Measurements from ENCODE around the gene PCDHGB5. TPM values are rescaled to one million over a fixed set of nuclear protein-coding genes. Genes with fewer than 3 reads are reported as not detected.

The PCDHGB5 gene
- polyA plus RNA-seq, 1 donor from 2014 or later = 0.17 TPM

- H4K20me1 ChIP-seq (ENCODE audit: insufficient read depth) = no peaks in the 10 kb centered on the region
Measured at GRCh38 chr5:141351591-141351990, 46.2 kb upstream of the PCDHGB5 start.

GRCh38 chr5:141354900-141355469, 42.8 kb upstream of the PCDHGB5 start, which contains the start of gene PCDHGA4:
Gene PCDHGA4 (plus strand): TSS chr5:141355021. CDS start chr5:141355108, 87 bp downstream.
- no peaks in the 10 kb centered on the region for H4K20me1 ChIP-seq (ENCODE audit: insufficient read depth)
- no peaks in the 10 kb centered on the region for H3K79me2 ChIP-seq (replicated peaks; ENCODE audit: insufficient read depth, low read length)
- H3K9me2 ChIP-seq (ENCODE audit: insufficient read depth, low read length) = no peaks in the 10 kb centered on the region
- no peaks in the 10 kb centered on the region for H3F3A ChIP-seq (ENCODE audit: insufficient read depth, low read length, poor library complexity, severe bottlenecking)
- no peak within 1 kb of the TSS for H3K9ac ChIP-seq (ENCODE audit: low read length)
- H3K27ac ChIP-seq (ENCODE audit: low read length) = no peak within 1 kb of the TSS
- no peak within 1 kb of the TSS for H3K4me2 ChIP-seq (ENCODE audit: low read length)
- H2AFZ ChIP-seq (ENCODE audit: low read depth, low read length) = no peak within 1 kb of the TSS
- peaks cover 33% of the 10 kb centered on the region for H3K9me3 ChIP-seq (ENCODE audit: low read length)
- H3K4me3 ChIP-seq (ENCODE audit: low read length) = no peak within 1 kb of the TSS
- H3K36me3 ChIP-seq (ENCODE audit: insufficient read depth, low read length) = no peaks in the 10 kb centered on the region
- no peaks in the 10 kb centered on the region for H3K27me3 ChIP-seq (ENCODE audit: insufficient read depth, low read depth, low read length)
- no peak for TF ChIP-seq REST (IDR thresholded peaks at IDR 0.05; ENCODE audit: borderline replicate concordance)
- TF ChIP-seq SMC3 (conservative IDR thresholded peaks at IDR 0.05; ENCODE audit: poor library complexity) = no peak
- TF ChIP-seq EZH2 (IDR thresholded peaks at IDR 0.05; ENCODE audit: borderline replicate concordance, insufficient read depth, low read length, poor library complexity, severe bottlenecking) = no peak
- TF ChIP-seq CTCF (IDR thresholded peaks at IDR 0.05; ENCODE audit: poor library complexity, severe bottlenecking) = no peak
- TF ChIP-seq TAF1 (IDR thresholded peaks at IDR 0.05; ENCODE audit: low read depth) = no peak
- TF ChIP-seq RAD21 (conservative IDR thresholded peaks at IDR 0.05) = no peak

More at GRCh38 chr5:141351591-141351990, 46.2 kb upstream of the PCDHGB5 start:
- Histone ChIP-seq H3F3A (ENCODE audit: insufficient read depth, low read length, poor library complexity, severe bottlenecking) (no peaks in the 10 kb centered on the region), H3K4me2 (ENCODE audit: low read length) (no peak overlapping the region), H3K27ac (ENCODE audit: low read length) (no peak overlapping the region), H3K9me3 (ENCODE audit: low read length) (peaks cover 21% of the 10 kb centered on the region), H3K4me3 (ENCODE audit: low read length) (no peak overlapping the region), H3K9me2 (ENCODE audit: insufficient read depth, low read length) (no peaks in the 10 kb centered on the region), H3K9ac (ENCODE audit: low read length) (no peak overlapping the region), H3K27me3 (ENCODE audit: insufficient read depth, low read depth, low read length) (no peaks in the 10 kb centered on the region), H2AFZ (ENCODE audit: low read depth, low read length) (no peak overlapping the region), H3K79me2 (replicated peaks; ENCODE audit: insufficient read depth, low read length) (no peaks in the 10 kb centered on the region), H3K36me3 (ENCODE audit: insufficient read depth, low read length) (no peaks in the 10 kb centered on the region)
- TF ChIP-seq CTCF (IDR thresholded peaks at IDR 0.05; ENCODE audit: poor library complexity, severe bottlenecking) = no peak
- TF ChIP-seq EP300 (conservative IDR thresholded peaks at IDR 0.05; ENCODE audit: poor library complexity, severe bottlenecking) = no peak
- no peak for TF ChIP-seq REST (IDR thresholded peaks at IDR 0.05; ENCODE audit: borderline replicate concordance)
- no peak for TF ChIP-seq POLR2AphosphoS5 (IDR thresholded peaks at IDR 0.05)
- no peak for TF ChIP-seq EZH2 (IDR thresholded peaks at IDR 0.05; ENCODE audit: borderline replicate concordance, insufficient read depth, low read length, poor library complexity, severe bottlenecking)
- no peak for TF ChIP-seq RAD21 (conservative IDR thresholded peaks at IDR 0.05)
- TF ChIP-seq TAF1 (IDR thresholded peaks at IDR 0.05; ENCODE audit: low read depth) = no peak
- TF ChIP-seq SMC3 (conservative IDR thresholded peaks at IDR 0.05; ENCODE audit: poor library complexity) = no peak
- TF ChIP-seq MXI1 (conservative IDR thresholded peaks at IDR 0.05; ENCODE audit: poor library complexity, severe bottlenecking) = no peak

Measured in neural cell (in vitro differentiated cells).